ENCODE results near the gene CXCL6.

CXCL6 gene

DNA sequence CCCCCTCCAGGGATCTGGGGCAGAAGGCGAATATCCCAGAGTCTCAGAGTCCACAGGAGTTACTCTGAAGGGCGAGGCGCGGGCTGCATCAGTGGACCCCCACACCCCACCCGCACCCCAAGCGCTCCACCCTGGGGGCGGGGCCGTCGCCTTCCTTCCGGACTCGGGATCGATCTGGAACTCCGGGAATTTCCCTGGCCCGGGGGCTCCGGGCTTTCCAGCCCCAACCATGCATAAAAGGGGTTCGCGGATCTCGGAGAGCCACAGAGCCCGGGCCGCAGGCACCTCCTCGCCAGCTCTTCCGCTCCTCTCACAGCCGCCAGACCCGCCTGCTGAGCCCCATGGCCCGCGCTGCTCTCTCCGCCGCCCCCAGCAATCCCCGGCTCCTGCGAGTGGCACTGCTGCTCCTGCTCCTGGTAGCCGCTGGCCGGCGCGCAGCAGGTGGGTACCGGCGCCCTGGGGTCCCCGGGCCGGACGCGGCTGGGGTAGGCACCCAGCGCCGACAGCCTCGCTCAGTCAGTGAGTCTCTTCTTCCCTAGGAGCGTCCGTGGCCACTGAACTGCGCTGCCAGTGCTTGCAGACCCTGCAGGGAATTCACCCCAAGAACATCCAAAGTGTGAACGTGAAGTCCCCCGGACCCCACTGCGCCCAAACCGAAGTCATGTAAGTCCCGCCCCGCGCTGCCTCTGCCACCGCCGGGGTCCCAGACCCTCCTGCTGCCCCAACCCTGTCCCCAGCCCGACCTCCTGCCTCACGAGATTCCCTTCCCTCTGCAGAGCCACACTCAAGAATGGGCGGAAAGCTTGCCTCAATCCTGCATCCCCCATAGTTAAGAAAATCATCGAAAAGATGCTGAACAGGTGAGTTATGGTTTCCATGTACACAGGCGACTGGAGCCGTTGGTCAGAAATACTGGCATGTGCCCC is 32.9 kb downstream of the CXCL6 start, which contains the start of gene CXCL1:
TSS of gene CXCL1 (plus strand) at position 264 of the 926 bp plus-strand sequence. CDS start at position 342, 78 bp downstream.
- DNase-seq = no peak

DNA sequence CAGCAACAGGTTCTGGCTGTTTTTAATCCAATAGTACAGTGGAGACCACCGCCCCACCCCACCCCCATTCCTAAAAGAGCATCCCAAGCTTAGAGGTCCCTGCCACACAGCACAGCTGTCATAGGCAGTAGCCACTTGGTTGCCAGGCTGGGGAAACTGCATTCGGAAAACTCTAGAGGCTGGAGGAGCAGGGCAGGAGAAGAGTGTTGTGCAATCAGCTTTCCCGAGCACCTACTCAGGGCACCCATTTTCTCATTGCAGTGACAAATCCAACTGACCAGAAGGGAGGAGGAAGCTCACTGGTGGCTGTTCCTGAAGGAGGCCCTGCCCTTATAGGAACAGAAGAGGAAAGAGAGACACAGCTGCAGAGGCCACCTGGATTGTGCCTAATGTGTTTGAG is 33.8 kb downstream of the CXCL6 start:
- DNase-seq = no peak

DNA sequence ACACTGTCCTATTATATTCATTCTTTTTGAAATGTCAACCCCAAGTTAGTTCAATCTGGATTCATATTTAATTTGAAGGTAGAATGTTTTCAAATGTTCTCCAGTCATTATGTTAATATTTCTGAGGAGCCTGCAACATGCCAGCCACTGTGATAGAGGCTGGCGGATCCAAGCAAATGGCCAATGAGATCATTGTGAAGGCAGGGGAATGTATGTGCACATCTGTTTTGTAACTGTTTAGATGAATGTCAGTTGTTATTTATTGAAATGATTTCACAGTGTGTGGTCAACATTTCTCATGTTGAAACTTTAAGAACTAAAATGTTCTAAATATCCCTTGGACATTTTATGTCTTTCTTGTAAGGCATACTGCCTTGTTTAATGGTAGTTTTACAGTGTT is 34.3 kb downstream of the CXCL6 start:
- no peak for DNase-seq

DNA sequence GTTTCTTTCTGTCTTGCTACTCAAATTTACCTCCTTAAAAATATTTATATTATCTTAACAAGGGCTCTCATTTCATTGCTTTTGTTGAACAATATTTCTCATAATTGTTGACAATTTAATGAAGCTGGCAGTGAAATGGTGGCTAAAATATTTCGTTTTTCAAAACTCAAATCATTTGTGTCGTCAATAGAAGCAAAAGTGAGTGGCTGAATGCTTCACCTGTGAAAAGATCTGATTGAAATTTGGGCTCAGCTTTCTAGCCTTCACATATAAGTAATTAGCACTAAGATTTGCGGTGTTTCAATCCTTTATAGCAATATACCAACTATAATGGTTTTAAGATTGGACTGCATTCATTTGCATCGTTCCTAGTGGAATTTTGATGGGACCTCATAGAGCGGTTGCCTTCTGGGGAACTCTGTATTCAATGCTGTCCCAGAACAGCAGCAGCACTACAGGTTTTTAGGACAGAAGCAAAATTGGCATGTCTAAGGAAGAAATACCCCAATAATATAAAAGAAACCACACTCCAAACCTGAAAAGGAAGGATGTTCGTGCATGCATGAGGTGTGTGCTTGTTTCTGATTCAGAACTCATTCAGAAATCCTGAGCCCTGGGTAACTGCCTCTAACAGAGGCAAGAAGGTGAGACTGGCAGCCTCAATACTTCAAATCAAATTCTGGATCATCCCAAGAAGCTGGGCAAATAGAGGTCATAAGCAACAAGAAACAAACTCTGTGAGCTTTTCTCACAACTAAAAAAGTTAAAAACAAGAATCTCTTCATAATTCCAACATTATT is 35.2 kb downstream of the CXCL6 start:
- DNase-seq = no peak

DNA sequence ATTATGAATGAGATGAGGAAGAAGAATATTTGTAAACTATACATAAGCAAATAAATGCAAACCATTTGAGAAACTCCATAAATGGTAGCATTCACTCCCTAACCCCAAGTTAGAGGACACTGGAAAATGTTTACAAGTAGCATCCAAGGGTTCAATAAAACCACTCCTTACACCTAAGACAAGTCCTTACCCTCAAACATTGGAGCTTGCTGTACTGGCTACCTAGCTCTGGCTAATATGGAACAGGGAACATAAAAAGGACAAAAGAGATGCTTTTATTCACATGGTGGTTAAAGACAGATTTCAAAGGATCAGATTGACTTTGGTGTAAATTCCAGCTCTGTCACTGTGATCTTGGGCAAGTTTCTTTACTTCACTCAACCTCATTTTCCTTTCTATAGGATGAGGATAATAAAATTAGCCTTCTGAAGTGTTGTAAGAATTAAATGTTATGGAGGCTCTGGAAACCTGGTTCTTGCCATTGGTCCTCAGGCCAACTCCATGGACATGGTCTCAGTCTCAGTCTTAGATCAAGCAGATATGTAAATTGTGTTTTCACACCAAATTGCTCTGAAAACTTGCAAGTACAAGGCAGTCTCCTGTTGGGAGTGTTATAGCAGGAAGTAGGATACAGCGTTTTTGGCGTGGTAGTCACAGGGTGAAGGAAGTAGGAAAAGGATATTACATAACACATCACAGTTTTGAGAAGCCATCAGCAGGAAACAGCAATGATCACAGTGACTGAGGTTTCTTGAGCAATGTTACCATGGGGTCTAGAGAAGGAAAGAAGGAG is 36.0 kb downstream of the CXCL6 start:
- no peak for DNase-seq

DNA sequence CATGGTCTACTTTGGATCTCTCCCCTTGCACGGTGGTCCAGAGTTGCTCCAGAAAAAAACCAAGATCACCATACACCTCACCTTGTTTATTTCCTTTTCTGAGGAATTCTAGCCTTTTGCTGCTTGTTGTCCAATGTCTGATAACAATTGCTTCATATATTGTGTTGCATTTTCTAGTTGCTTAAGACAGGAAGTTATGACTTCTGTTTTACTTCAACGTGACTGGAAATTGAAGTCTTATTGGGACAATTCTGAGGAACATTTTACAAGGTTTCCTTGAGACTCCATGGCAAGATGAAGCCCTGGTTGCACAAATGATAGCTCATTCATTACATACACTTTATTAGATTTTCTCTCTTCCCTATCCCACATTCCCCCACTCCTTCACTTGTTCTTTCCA is 37.9 kb downstream of the CXCL6 start:
- DNase-seq = no peak

DNA sequence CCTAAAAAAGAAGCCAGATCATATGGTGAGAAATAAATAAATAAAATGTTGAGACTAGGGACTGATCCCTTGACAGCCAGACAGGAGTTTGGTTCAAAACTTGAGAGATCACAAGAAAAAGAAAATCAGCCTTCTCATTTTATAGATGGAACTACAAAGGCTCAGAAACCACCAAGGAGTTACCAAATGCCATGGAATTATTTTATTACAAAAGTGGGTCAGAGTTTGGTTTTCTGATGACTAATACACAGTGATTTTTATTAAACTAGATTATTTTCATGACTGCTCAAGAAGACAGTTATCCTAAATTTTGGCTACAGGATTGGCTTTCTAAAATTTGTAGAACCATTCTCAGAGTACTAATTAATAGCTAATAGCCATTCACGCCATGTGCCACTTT is 38.9 kb downstream of the CXCL6 start:
- DNase-seq = no peak

DNA sequence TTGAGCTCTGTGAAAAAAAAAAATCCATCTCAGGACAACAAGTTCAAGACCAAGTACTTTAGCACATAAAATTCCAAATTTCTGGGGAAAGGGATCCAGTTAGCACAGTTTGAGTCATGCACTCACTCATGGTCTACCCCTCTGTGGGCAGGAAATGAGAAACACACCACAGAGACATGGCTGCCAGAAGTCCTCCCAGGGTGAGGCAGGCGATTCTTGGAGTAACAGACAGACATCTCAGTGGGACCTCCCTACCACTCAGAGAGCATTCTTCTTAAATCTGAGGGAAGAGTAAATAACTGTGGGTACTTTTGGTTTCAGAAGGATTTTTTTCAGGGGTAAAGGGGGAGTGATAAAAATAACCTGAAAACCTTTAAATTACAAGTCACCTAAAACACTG is 46.8 kb downstream of the CXCL6 start:
- no peak for DNase-seq

DNA sequence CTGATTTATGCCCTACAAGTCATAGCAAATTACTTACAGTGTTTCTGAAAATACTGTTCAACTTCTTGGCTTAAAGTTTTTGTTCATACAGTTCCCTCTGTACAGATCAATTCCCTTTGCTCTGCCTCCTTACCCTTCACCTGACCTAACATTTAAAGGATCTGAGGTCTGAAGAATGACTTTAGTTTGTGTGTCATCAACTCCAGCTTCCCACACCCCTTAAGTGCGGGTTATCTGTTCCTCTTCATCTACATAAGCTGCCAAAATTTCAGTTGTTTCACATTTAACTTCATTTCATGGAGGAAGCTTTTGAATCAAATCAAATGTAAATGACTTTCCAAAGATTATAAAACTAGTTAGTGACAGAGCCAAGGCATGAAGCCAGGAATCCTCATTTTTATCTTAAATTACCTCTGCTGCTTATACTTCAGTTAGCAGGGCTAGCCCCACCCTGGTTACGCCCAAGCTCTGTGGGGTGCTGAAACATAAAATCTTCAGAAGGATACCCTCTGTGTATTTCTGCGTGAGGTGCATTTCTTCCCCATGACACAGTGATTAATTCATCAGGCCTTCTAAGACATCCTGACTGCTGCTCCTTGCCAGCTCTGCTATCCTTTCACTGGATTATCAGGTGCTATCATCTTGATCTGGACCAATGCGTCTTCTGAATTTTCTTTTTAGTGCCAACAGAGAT is 49.2 kb downstream of the CXCL6 start:
- DNase-seq = no peak

All from activated T-cell treated with anti-CD3 and anti-CD28 coated beads for 4 hours (primary cell).